HUES64 (cell line): ENCODE data around the gene KRTAP13-2. TPM values are rescaled to one million over a fixed set of nuclear protein-coding genes. Genes with fewer than 3 reads are reported as not detected.

Experiments used
- H3K27ac ChIP-seq: 2 replicates; pipeline ENCODE4 v1.7.0; 2013; ENCODE audit warnings: low read depth, low read length, inconsistent platforms
- H3K27me3 ChIP-seq: 2 replicates; pipeline ENCODE4 v1.6.1; 2013; ENCODE audit warnings: mild to moderate bottlenecking, low read length; ENCODE audit not compliant: insufficient read depth
- H3K36me3 ChIP-seq: 2 replicates; pipeline ENCODE4 v1.6.1; 2013; ENCODE audit warnings: mild to moderate bottlenecking, low read length; ENCODE audit not compliant: insufficient read depth
- H3K4me1 ChIP-seq: 2 replicates; pipeline ENCODE4 v1.6.1; 2013; ENCODE audit warnings: mild to moderate bottlenecking, low read length, moderate library complexity; ENCODE audit not compliant: insufficient read depth
- H3K4me3 ChIP-seq: 2 replicates; pipeline ENCODE4 v1.5.1; 2013; ENCODE audit warnings: mild to moderate bottlenecking, low read length, moderate library complexity
- H3K9ac ChIP-seq: 2 replicates; pipeline ENCODE4 v1.6.1; 2013; ENCODE audit warnings: mild to moderate bottlenecking, low read depth, low read length
- H3K9me3 ChIP-seq: 2 replicates; pipeline ENCODE4 v1.6.1; 2013; ENCODE audit warnings: low read depth, low read length; ENCODE audit not compliant: insufficient read depth
- WGBS: fragments of 150-250, 120-280 bp; methylation state at CpG from one replicate; pipeline ENCODE4 v1.1.7; 2013; ENCODE audit warnings: missing lambda C conversion rate; 5-methylcytosine and 5-hydroxymethylcytosine counted together
- polyA plus RNA-seq, 2 experiments: library from polyadenylated mRNA; stranded (reverse); fragments of 50-300 nt; gene quantifications; one replicate each; pipeline ENCODE4 v1.2.3, GENCODE V29; 2013

Gene KRTAP13-2
- not detected for polyA plus RNA-seq (2013, experiment 1 of 2)
- not detected for polyA plus RNA-seq (2013, experiment 2 of 2)

GRCh38 chr21:30372139-30372770 lies at the start of gene KRTAP13-2:
Gene KRTAP13-2, minus strand, starts transcription at chr21:30372271. Its CDS starts 58 bp downstream, at chr21:30372213.
- H3K27ac ChIP-seq = no peak within 1 kb of the TSS
- H3K9me3 ChIP-seq = no peaks in the 10 kb centered on the region
- WGBS = 92% methylated on average over 5 of the region's 5 CpGs
- H3K4me1 ChIP-seq = no peaks in the 10 kb centered on the region
- H3K4me3 ChIP-seq = no peak within 1 kb of the TSS
- H3K27me3 ChIP-seq = no peaks in the 10 kb centered on the region
- H3K9ac ChIP-seq = no peak within 1 kb of the TSS
- H3K36me3 ChIP-seq = no peaks in the 10 kb centered on the region

GRCh38 chr21:30415993-30416392 lies 43.9 kb upstream of the KRTAP13-2 start:
- Histone ChIP-seq H3K27ac (no peak overlapping the region), H3K9ac (no peak overlapping the region), H3K9me3 (peaks cover 24% of the 10 kb centered on the region), H3K36me3 (no peaks in the 10 kb centered on the region), H3K27me3 (no peaks in the 10 kb centered on the region), H3K4me1 (no peaks in the 10 kb centered on the region), H3K4me3 (no peak overlapping the region)
- 91% methylated on average over 5 of the region's 5 CpGs for WGBS

GRCh38 chr21:30408782-30409494 lies 36.9 kb upstream of the KRTAP13-2 start:
- H3K9me3 ChIP-seq = no peaks in the 10 kb centered on the region
- H3K9ac ChIP-seq = no peak overlapping the region
- H3K4me3 ChIP-seq = peak overlapping the region; percentile 10; the same call in 1 of the 2 replicates
- no peaks in the 10 kb centered on the region for H3K27me3 ChIP-seq
- H3K27ac ChIP-seq = no peak overlapping the region
- H3K4me1 ChIP-seq = no peaks in the 10 kb centered on the region
- WGBS = 25% methylated on average over 13 of the region's 14 CpGs
- H3K36me3 ChIP-seq = no peaks in the 10 kb centered on the region

- WGBS = 93% methylated on average over 4 of the region's 4 CpGs
- Histone ChIP-seq H3K36me3 (no peaks in the 10 kb centered on the region), H3K27me3 (no peaks in the 10 kb centered on the region), H3K9me3 (no peaks in the 10 kb centered on the region), H3K9ac (no peak within 1 kb of the TSS), H3K27ac (no peak within 1 kb of the TSS), H3K4me3 (no peak within 1 kb of the TSS), H3K4me1 (no peaks in the 10 kb centered on the region)
Measured at GRCh38 chr21:30395731-30396130, 23.7 kb upstream of the KRTAP13-2 start, which contains the start of gene KRTAP13-1. Gene KRTAP13-1, plus strand, starts transcription at chr21:30396031. Its CDS starts 56 bp downstream, at chr21:30396087.

- Histone ChIP-seq H3K4me1 (no peaks in the 10 kb centered on the region), H3K27me3 (no peaks in the 10 kb centered on the region), H3K36me3 (no peaks in the 10 kb centered on the region), H3K9ac (no peak overlapping the region), H3K4me3 (no peak overlapping the region), H3K27ac (no peak overlapping the region), H3K9me3 (no peaks in the 10 kb centered on the region)
- 92% methylated on average over 2 of the region's 2 CpGs for WGBS
Measured at GRCh38 chr21:30391492-30392025, 19.5 kb upstream of the KRTAP13-2 start.

- Histone ChIP-seq H3K4me3 (no peak overlapping the region), H3K27ac (no peak overlapping the region), H3K9ac (no peak overlapping the region), H3K4me1 (no peaks in the 10 kb centered on the region), H3K9me3 (no peaks in the 10 kb centered on the region), H3K27me3 (no peaks in the 10 kb centered on the region), H3K36me3 (no peaks in the 10 kb centered on the region)
- 86% methylated on average over 1 of the region's 1 CpG for WGBS
Measured at GRCh38 chr21:30382201-30382600, 10.1 kb upstream of the KRTAP13-2 start.

GRCh38 chr21:30355906-30356305 lies 16.2 kb downstream of the KRTAP13-2 start:
- Histone ChIP-seq H3K4me1 (no peaks in the 10 kb centered on the region), H3K27me3 (no peaks in the 10 kb centered on the region), H3K9me3 (no peaks in the 10 kb centered on the region), H3K27ac (no peak overlapping the region), H3K9ac (no peak overlapping the region), H3K4me3 (no peak overlapping the region), H3K36me3 (no peaks in the 10 kb centered on the region)
- WGBS = 95% methylated on average over 2 of the region's 3 CpGs

GRCh38 chr21:30354308-30355005 lies 17.6 kb downstream of the KRTAP13-2 start:
- Histone ChIP-seq H3K27me3 (no peaks in the 10 kb centered on the region), H3K4me1 (peaks cover 7% of the 10 kb centered on the region), H3K36me3 (no peaks in the 10 kb centered on the region), H3K27ac (no peak overlapping the region), H3K4me3 (no peak overlapping the region), H3K9ac (no peak overlapping the region), H3K9me3 (no peaks in the 10 kb centered on the region)
- 100% methylated on average over 1 of the region's 1 CpG for WGBS

GRCh38 chr21:30351534-30351933 lies 20.5 kb downstream of the KRTAP13-2 start:
- H3K36me3 ChIP-seq = no peaks in the 10 kb centered on the region
- no CpG with 5 or more reads among the region's 1 CpG for WGBS
- H3K27ac ChIP-seq = no peak overlapping the region
- H3K4me1 ChIP-seq = peaks cover 13% of the 10 kb centered on the region
- H3K4me3 ChIP-seq = no peak overlapping the region
- H3K9me3 ChIP-seq = no peaks in the 10 kb centered on the region
- no peaks in the 10 kb centered on the region for H3K27me3 ChIP-seq
- H3K9ac ChIP-seq = no peak overlapping the region

GRCh38 chr21:30349572-30349971 lies 22.5 kb downstream of the KRTAP13-2 start:
- Histone ChIP-seq H3K9me3 (no peaks in the 10 kb centered on the region), H3K27me3 (no peaks in the 10 kb centered on the region), H3K4me3 (no peak overlapping the region), H3K27ac (0 out of 2 replicates have a peak overlapping the region, but pooled peaks have one; percentile 25), H3K36me3 (no peaks in the 10 kb centered on the region), H3K9ac (no peak overlapping the region), H3K4me1 (peaks cover 13% of the 10 kb centered on the region)
- 66% methylated on average over 3 of the region's 3 CpGs for WGBS

GRCh38 chr21:30348506-30348905 lies 23.6 kb downstream of the KRTAP13-2 start, which contains the start of gene KRTAP23-1:
Gene KRTAP23-1, minus strand, starts transcription at chr21:30348606. Its CDS starts 0 bp downstream, at chr21:30348606.
- Histone ChIP-seq H3K9me3 (no peaks in the 10 kb centered on the region), H3K4me3 (no peak within 1 kb of the TSS), H3K4me1 (peaks cover 13% of the 10 kb centered on the region), H3K27ac (0 out of 2 replicates have a peak within 1 kb of the TSS, but pooled peaks have one; percentile 25), H3K27me3 (no peaks in the 10 kb centered on the region), H3K36me3 (no peaks in the 10 kb centered on the region), H3K9ac (no peak within 1 kb of the TSS)
- WGBS = 87% methylated on average over 4 of the region's 4 CpGs
